ENCODE measurements around the gene MEX3C.

GRCh38 chr18:51235009-51235789, 37.7 kb upstream of the MEX3C start:
- TF ChIP-seq CTCF (IDR thresholded peaks at IDR 0.05; ENCODE audit: poor library complexity) (no peak), EZH2 (IDR thresholded peaks at IDR 0.05; ENCODE audit: borderline replicate concordance) (no peak)

All from hepatocyte (in vitro differentiated cells).